ENCODE results near the gene GPR4.
A peak's percentile ranks its signal among the peaks of the same experiment; 100 is the strongest.
"Not testable (repeated sequence)": the region's sequence is repeated elsewhere in the genome, so short reads cannot be mapped to it uniquely, and the experiment has no call there.

GPR4 gene

DNA sequence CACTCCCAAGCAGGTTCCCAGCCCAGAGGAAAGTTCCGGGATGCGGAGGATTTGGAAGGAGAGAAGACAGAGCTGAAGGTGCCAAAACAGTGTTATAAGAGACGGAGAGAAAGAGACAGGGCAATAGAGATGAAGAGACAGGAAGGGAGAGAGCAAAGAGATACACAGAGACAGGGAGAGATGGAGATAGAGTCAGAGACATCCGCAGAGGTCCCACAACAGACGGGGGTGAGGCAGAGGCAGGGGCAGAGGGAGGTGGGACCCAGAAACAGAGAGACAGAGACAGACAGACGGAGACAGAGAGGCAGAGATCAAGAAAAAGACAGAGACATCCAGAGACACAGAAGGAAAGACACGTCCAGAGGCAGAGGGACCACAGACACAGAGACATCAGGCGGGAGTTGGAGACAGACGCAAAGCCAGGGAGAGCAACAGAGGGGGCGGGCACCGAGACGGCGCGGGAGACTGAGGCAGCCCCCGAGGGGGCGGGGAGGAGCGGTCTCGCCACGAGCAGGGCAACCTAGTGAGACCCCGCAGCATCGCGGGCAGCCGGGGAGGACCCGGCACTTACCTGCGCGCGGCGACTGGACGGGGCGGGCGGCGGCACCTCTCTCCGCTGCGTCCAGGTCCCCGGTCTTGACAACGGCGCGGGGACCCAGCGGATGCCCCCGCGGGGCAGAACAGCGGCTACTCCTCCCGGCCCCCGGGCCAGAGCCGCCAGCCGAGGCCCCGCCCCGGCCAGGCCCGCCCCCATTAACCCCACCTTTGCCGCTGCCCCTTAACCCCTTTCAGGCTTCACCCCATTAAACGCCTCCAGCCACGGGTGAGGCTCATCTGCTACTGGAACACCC is at the start of gene GPR4:
TSS of gene GPR4 (minus strand) at position 689 of the 851 bp plus-strand sequence. CDS start 10,346 bp downstream, outside the sequence.
- no peak for DNase-seq

DNA sequence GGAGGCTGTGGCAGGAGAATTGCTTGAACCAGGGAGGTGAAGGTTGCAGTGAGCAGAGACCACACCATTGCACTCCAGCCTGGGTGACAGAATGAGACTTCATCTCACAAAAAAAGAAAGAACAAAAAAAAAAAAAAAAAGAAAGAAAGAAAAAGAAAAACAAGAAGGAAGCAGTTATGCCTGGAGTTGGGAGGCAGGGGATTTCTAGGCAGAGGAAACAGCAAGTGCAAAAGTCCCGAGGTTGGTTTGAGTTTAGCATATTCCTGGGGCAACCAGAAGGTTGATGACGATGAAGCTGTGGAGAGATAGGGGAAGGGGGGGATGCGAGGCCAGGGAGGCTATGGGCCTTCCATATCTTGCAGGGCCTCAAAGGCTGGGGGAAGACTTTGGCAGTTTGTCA is 48.7 kb upstream of the GPR4 start:
- no peak for DNase-seq

DNA sequence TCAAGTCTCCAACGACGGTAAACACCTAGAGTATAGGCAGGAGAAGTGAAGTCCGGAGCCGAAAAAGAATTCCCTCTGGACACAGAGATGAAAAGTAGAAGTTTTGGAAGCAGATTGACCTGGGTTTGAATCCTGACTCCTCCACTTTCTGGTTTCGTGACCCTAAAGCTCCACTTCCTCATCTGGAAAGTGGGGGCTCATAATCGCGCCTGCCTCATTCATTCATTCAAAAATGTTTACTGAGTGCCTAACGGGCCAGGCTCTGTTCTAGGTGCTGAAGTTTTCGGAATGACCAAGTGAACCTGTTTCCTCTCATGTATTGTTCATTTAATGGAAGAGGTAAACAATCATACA is 44.3 kb upstream of the GPR4 start:
- no peak for DNase-seq

DNA sequence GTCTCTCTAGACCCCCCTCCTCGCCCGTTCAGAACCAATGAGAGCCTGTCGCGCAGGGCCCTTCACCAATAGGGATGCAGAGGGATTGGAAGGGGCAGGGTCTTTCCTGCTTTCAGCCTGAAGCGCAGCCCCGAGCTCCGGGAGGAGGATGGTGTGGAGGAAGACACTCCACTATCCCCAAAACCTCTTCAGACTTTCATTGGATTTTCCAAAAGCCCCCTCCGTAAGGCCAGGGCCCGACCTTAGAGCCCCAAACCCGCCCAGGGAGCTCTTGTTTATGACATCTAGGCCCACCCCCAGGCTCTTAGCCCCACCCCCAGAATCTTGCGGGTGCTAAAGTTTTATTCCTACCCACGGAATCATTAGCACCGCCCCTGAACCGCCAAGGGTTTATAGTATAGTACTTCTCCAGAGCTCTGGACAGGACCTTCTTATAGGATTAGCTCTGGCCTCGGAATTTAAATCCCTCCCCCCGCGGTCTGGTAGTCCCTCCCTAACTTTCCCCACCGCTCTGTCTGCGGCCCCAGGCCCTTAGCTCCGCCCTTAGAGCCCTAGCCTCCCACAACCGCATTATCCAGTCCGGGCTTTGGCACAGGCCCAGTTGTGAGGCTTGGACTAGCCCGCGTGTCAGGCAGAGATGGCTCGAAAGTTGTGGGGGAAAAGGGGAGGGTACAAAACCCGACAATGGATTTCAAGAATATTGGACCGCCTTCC is 43.8 kb upstream of the GPR4 start:
- peak; percentile 89 for DNase-seq

DNA sequence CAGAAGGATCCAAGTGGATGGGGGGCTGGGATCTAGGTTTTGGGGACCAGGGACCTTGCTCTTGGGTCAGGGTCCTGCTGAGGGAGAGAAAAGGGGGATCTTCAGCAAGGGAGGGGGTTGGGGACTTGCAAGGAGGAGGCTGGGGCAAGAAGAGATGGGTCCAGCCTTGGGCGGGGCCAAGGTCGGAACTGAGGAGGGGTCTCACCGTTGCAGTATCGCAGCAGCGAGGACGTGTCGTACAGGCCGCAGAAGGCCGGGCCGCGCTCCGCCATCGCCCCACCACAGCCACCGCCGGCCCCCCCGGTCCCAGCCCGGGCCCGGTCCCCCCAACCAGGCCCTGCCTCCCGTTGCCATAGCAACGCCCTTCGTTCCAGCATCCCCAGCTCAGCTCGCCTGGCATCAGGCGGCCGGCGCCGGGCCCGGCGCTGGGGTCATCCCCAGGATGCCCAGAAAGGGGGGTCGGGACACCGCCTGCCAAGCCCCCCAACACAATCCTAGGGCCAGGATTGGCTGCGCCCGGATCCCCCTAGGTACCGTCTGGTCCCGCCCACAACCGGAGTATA is 43.1 kb upstream of the GPR4 start:
- DNase-seq: no peak

DNA sequence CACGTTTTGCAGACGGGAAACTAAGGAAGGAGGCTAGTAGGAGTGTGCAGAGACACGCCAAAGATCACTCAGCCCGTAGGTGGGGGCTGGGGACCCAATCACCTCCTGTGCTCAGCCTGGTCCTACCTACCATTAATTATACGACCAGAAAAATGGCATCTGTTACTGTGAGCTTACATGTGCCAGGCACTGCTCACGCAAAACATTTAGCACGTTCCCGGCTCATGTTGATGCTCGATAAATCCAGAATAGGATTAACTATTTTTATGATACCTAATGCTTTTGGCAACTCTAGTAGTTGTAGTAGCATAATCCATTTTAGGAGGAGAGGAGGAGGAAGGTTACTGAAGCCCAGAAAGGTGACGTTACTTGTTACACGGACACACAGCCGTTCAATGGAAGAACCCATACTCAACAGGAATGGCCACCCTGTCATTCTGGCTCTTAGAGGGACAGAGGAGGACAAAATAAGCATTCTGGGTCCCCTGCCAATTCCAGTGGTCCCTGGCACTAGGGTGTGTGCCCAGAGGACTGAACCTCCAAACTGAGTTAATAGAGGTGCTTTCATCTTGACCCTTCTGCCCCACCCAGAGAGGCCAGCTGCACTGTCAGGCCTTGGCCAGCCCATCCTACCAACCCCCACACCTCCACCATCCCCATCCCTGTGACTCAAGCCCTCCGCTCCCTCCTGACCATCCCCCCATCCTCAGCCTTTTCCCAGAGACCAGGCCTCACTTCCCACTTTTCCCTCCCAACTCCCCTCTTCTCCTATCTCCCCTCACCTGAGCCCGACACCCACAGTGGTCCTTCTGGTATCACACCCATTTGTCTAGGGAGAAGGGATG is 42.1 kb upstream of the GPR4 start:
- no peak for DNase-seq

DNA sequence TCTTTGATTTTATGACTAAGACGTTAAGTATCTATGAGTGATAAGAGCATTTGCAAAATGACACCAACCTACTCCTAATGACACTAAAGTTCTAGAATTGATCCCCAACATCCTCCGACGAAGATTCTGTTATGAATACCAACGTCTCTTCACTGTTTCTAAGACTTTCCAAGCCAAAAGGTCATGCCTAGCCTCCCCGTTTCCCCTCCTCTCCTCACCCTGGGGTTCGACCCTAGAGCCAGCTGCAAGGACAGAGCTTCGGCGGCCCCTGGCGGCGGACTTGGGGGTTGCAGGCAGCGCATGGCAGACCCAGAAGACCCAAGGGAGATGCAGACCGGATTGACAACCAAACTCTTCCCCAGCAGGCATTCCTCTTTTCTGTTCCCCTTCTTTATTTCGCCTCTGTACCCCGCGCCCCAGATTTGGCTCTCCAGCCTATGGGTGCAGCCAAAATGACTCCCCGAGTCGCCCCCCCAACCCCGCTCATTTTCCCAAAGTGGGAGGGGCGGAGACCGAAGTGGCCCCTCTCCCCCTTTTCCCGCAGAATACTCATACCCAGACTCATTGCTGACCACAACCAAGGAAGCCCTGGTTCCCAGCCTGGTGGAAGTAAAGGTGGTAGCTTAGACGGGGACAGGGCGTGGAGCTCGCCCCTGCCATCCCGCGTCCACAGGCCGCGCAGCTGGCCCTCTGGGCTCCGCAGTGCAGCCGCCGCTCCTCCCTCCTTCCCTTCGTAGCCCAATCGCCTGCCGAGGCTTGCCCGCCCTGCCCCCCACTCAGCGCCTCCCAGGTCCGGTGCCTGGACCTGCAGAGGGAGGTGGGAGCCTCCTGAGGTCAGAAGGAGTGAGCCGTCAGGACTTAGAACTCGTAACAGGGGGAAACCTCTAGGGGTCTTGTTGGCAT is 41.3 kb upstream of the GPR4 start:
- DNase-seq: peak; percentile 97

DNA sequence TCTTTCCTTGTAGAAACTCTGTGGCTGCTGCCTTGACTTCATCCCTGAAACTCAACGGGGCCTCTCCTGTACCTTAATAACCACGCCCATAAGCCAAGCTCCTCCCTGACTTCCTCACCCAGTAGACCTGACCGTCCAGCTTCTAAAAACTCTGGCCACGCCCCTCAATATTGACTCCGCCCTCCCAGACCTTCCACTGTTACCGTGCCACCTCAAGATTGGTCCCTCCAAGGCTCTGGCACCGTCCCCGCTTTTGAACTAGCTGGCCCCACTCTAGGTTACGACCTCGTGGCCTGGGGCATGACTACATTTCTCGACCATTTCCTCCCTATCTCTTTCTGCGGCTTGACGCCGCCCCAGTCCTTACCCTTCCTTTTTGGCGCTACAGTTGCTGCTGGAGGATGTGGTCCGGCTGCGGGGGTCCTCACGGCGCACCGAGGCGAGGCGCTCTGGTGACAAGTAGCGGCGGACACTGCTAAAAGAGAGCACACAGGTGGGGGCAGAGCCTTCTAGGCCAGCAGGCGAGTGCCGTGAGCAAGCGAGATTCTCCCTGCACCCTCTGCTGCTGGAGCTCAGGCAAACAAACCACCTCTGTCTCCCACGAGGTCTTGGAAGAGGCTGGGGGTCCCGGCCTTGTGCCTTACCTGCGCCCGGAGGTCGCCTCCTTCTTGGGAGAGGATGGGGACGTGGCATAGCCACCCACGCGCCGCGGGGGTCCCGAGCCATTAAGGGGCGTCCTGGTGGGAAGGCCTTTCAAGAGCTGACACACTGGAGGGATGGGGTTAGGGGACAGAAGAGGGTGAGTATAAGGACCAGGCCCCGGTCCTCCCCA is 39.5 kb upstream of the GPR4 start:
- peak; percentile 95 for DNase-seq

DNA sequence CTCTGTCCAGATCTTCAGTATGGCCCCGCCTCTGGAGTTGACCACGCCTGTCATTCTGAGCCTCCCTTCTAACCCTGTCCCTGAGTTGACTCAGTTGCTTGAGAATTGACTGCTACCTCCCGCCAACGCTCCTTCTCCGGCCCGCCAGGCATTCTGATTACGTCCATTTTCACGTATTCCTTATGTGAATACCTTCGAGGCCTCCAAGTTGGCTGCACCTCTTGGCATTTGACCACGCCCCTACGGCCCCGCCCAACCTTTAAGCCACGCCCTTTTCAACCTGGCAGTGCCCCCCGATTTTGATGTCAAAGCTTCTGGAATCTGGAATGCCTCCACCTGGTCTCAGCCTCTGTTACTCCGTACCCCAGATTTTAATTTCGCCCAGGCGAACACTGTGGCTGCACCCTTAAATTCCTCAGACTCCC is 38.8 kb upstream of the GPR4 start:
- DNase-seq: peak; percentile 74

DNA sequence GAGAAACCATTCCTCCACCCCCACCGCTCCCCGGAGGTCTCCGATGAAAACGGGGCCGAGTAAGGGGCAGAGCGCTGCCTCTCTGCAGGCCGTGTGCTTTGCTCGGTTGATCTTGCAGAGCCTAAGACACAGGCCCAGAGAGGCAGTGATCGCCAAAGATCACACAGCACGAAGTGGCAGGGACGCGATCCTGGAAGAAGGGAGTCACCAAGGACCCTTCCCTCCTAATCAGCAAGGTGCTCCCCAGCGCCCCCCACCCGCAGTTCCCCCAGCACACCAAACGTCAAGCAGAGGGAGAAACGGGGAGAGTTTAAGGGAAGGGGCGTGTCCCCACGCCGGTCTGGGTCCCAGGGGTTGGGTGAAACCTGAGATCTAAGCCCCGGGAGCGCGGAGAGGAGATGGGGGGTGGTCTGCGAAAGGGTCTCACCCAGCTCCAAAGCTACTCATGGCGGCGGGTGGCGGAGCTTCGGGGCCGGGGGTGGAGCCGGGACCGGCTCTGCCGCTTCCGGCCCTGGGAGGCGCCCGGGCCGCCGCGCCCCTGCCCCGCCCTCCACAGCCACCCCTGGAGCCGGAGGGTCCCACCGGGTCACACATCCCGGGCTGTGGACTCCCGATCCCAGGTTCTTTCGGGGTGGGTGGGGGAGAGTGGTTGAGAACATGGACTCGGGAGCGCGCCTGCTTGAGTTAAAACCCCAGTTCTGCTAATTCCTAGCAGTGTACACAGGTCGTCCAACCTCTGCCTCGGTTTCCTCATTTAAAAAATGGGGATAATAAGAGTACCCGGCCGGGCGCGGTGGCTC is 37.1 kb upstream of the GPR4 start, which contains the start of gene EML2:
TSS of gene EML2 (minus strand) at position 468 of the 800 bp plus-strand sequence. CDS start at position 447, 21 bp downstream.
- peak; percentile 74 for DNase-seq

DNA sequence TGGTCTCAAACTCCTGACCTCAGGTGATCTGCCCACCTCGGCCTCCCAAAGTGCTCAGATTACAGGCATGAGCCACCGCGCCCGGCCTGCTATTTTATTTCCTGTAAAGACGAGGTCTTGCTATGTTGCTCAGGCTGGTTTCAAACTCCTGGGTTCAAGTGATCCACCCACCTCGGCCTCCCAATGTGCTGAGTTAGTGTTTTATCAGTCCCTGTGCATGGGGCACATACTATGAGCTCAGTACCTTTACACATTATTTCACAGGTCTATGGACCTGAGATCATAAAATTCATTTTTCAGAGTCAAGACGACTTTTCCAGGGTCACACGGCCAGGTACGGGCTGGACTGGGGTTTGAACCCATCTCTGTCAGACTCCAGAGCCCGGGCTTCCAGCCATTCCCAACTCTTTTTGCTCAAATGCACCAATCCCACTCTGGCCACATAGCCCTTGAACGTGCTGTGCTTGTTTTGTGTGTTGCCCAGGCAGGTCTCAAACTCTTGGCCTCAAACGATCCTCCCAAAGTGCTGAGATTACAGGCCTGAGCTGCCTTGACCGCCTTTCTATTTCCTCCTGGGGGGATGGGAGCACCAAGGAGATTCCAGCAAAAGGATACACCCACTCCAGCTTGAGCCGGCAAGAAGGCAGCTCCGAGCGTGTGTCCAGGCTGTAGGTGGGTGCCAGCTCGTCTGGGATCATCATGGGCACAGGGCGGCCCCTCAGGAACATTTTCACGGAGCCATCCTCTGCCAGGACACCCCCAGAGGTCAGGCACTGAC is 36.1 kb upstream of the GPR4 start:
- no peak for DNase-seq

DNA sequence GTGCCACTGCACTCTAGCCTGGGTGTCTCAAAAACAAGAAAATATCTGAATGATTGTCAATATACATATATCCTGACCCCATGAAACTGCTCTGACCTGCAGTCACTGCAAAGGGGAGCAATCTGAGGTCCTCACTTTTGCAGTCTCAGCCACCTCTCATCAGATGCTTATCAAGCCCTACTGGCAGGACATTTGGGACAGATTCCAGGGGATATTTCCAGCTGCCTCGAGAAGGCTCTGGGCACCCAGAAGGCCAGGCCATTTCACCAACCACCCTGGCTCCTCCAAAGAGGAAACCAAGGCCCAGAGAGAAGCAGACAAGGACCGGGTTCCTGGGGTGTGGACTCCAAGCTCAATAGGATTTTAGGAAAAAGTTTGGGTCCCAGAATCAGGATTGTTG is 34.9 kb upstream of the GPR4 start:
- no peak for DNase-seq

DNA sequence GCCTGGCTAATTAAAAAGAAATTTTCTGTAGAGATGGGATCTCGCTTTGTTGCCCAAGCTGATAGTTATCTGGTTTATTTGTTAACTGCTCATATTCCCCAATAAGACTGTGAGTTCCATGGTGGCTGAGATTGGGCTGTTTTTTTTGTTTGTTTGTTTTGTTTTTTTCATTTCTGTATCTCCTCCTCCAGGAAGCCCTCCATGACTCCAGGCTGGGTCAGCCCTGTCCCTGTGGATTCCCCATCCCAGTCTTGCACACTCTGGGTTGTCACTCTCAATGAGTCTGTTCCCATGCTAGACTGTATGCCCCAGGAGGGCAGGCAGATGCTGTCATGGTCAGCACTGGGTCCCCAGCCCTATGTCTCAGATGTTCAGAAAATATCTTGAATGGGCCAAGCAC is 34.3 kb upstream of the GPR4 start:
- DNase-seq: no peak

DNA sequence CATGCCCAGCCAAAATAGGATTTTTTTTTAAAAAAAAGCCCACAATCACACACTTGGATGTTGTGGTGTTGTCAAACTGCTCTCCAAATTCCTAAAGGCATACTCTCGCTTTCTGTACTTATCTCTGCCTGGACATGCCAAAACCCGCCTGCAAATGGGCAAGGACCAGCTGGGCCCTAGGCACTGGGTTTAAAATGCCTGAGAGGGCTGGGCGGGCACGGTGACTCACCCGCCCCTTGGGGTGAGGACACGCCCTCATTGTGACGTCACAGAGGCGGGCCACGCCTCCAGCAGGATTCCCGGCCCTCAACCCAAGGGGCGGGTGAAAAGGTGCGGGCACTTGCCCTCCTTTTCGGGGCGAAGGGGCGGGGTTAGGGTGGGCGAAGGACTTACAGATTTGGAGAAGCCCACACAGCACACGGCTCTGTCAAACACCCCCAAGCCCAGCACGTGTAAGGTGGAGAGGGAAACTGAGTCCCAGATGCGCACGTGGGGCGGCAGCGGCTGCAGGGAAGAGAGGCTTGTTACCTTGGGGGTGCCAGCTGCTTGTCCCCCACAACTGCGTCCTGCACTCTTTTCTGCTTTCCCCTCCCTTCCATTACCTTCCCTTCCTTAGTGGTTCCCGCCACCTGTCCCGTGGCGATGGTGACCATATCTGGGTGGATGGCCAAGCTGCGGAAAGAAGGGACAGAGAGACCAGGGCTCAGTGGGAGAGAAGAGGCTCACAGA is 30.6 kb upstream of the GPR4 start:
- DNase-seq: peak; percentile 73

DNA sequence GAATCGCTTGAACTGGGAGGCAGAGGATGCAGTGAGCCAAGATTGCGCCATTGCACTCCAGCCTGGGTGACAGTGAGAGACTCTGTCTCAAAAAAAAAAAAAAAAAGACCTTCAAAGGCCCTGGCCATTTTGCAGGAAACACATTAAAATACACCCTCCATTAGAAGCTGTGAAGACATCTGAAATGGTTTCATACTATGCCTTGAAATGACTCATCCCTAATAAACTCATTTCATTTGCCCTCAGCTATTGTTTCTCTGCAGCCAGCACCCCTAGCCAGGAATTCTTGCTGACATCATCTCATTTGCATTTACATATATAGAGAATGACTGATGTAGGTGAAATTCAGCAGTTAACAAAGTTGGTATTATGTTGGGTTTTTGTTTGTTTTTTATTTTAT is 28.5 kb upstream of the GPR4 start:
- DNase-seq: peak; percentile 50

DNA sequence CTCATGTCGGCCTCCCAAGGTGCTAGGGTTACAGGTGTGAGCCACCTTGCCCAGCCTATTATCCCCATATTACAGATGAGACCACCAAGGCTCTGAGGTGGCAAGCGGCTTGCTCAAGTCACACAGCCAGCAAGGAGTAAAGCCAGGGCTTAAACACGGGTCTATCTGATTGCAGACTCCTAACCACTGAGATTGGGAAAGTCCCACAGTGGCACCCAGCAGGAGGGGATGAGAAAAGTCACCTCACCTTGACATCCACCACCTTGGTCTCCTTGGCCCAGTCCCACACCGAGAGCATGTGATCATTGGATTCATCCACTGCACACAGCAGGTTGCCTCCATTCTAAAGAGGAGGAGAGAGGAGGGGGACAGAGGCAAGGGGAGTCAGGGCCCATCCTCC is 27.7 kb upstream of the GPR4 start:
- no peak for DNase-seq

DNA sequence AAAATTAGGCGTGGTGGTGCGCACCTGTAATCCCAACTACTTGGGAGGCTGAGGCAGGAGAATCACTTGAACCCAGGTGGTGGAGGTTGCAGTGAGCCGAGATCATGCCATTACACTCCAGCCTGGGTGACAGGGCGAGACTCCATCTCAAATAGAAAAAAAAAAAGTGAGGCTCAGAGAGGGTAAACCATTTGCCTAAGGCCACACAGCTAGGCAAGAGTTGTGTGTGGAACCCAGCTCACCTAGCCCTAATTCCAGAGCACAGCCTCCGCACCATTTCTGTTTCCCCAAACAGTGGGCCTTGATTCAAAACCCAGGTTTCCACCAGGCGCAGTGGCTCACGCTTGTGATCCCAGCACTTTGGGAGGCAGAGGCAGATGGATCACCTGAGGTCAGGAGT is 26.2 kb upstream of the GPR4 start:
- not testable (repeated sequence) for DNase-seq

DNA sequence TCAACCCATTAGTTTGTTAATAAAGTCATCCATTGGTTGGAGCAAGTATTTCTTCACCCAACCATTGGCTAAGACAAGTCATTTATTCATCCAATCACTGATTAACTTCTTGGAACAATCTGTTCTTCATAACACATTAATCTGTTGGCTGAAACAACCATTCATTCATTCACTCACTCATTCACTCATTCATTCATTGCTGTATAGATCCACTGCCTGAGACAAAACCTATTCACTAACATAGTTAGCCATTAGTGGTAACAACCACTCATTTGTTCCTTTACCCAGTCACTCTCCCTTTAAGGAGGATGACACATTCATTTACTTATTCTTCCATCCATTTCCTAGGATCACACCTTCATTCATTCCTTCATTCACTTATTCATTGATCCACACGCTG is 22.0 kb upstream of the GPR4 start:
- no peak for DNase-seq
